Pancreas (tissue), 10 donors: Measurements from ENCODE around the gene MCM7. TPM values are rescaled to one million over a fixed set of nuclear protein-coding genes. Genes with fewer than 3 reads are reported as not detected.

ENCODE experiments used
- ATAC-seq, 4 donors: fragments of 200-7000 bp; cut with Tn5 transposase; one replicate each; pipeline versions ENCODE4 v1.8.0 to v1.9.1; 2020; ENCODE audit warnings: mild to moderate bottlenecking in 4 of 4, moderate library complexity in 4 of 4
- DNase-seq, 6 donors: peaks; one replicate each; pipeline ENCODE4 v3.0.0-alpha.2; 2020
- FAIRE-seq: peaks from 2 replicates; lab custom pipeline; 2012; peaks lifted over from hg19 to GRCh38; lab: Jason Lieb, UNC
- H3K27ac ChIP-seq, 4 donors: fragments of 200-600 bp; sonication (generic); 1 replicate in 3 of 4; 2 replicates in 1 of 4; pipeline versions ENCODE4 v1.5.0 to v1.8.0; 2020
- H3K27me3 ChIP-seq, 4 donors: fragments of 200-600 bp; one replicate each; pipeline ENCODE4 v1.8.0; 2021
- H3K36me3 ChIP-seq, 3 donors: fragments of 200-600 bp; sonication (generic) in 1 of 3; one replicate each; pipeline versions ENCODE4 v1.5.0 to v1.8.0; 2020 to 2021
- H3K4me1 ChIP-seq, 3 donors: fragments of 200-600 bp; one replicate each; pipeline ENCODE4 v1.8.0; 2021
- H3K4me3 ChIP-seq, 4 donors: fragments of 200-600 bp; sonication (generic) in 2 of 4; one replicate each; pipeline versions ENCODE4 v1.5.0 to v1.8.0; 2020 to 2021
- H3K9me3 ChIP-seq, 4 donors: fragments of 200-600 bp; one replicate each; pipeline ENCODE4 v1.8.0; 2021
- WGBS, 2 donors: extraction: QIAGEN DNeasy Blood & Tissue Kit; methylation state at CpG; one replicate each; pipeline ENCODE4 v1.1.7; 2013; 5-methylcytosine and 5-hydroxymethylcytosine counted together
- intact Hi-C, 3 donors: fragments of 100-400 bp; cut with DNase I; formaldehyde crosslinking; loops; one replicate each; pipeline versions ENCODE4 v1.11.1 to v1.14.2; 2022
- polyA plus RNA-seq, 2 donors: library from polyadenylated mRNA; stranded (reverse); fragments of 200-250 nt; gene quantifications; one replicate each; pipeline ENCODE4 v1.2.3, GENCODE V29; 2013
- total RNA-seq, 6 donors: library from RNA; stranded (reverse); fragmentation: NEBNext Ultra II Directional in 4 of 6; extraction: Animal tissue kit (Norgen Biotek cat#: 25700) in 4 of 6; gene quantifications; one replicate each; pipeline versions ENCODE4 v1.2.1 to v1.2.4, GENCODE V29; 2021 to 2023
- TF ChIP-seq, protein P1 (sequence below), 4 donors: fragments of 200-600 bp; sonication (generic) in 3 of 4; IDR thresholded peaks; one replicate each; pipeline versions ENCODE4 v1.5.0 to v1.8.0; 2021; ENCODE audit warnings: antibody characterized with exemption in 4 of 4
- donor health status: healthy with polysubstance abuse.
- donor health status: DM: no; HTN: no; CAD: no; lungs with moderate emphysema.
- donor health status: DM: no; HTN: no; CAD: no.
- donor health status: control.
- donor health status: control.
- donor health status: Bipolar disorder and iron deficiency.
- donor health status: DM: yes; HTN: yes; CAD: no.
- donor health status: DM: no; HTN: no; CAD: no.
- donor health status: DM: no; HTN: no; CAD: no.
- donor health status: DM: yes; HTN: yes; CAD: no.

The MCM7 gene
- total and polyA plus RNA-seq, 8 donors = 21.7 to 77.0 (median 27.4) TPM

- 76 to 78% methylated on average over 11 of the region's 11 CpGs for WGBS, 2 donors
- Histone ChIP-seq H3K36me3 (peaks cover 0 to 18% (median 0%) of the 10 kb centered on the region in 3 donors), H3K4me3 (peak overlapping the region; percentile 59 to 97 (median 79)), H3K27me3 (no peaks in the 10 kb centered on the region), H3K9me3 (no peaks in the 10 kb centered on the region), H3K4me1 (peaks cover 0 to 7% (median 7%) of the 10 kb centered on the region in 3 donors), H3K27ac (peak overlapping the region; percentile 70 to 84 (median 80))
- no peak for DNase-seq
- TF ChIP-seq, protein P1, sequence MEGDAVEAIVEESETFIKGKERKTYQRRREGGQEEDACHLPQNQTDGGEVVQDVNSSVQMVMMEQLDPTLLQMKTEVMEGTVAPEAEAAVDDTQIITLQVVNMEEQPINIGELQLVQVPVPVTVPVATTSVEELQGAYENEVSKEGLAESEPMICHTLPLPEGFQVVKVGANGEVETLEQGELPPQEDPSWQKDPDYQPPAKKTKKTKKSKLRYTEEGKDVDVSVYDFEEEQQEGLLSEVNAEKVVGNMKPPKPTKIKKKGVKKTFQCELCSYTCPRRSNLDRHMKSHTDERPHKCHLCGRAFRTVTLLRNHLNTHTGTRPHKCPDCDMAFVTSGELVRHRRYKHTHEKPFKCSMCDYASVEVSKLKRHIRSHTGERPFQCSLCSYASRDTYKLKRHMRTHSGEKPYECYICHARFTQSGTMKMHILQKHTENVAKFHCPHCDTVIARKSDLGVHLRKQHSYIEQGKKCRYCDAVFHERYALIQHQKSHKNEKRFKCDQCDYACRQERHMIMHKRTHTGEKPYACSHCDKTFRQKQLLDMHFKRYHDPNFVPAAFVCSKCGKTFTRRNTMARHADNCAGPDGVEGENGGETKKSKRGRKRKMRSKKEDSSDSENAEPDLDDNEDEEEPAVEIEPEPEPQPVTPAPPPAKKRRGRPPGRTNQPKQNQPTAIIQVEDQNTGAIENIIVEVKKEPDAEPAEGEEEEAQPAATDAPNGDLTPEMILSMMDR (IDR thresholded peaks at IDR 0.05) = no peak
- FAIRE-seq = no peak
- ATAC-seq = peak in 1 of 4 donors; percentile 4
- intact Hi-C loops = no loop called here
Measured at GRCh38 chr7:100088095-100088620, 13.0 kb downstream of the MCM7 start.

DNA sequence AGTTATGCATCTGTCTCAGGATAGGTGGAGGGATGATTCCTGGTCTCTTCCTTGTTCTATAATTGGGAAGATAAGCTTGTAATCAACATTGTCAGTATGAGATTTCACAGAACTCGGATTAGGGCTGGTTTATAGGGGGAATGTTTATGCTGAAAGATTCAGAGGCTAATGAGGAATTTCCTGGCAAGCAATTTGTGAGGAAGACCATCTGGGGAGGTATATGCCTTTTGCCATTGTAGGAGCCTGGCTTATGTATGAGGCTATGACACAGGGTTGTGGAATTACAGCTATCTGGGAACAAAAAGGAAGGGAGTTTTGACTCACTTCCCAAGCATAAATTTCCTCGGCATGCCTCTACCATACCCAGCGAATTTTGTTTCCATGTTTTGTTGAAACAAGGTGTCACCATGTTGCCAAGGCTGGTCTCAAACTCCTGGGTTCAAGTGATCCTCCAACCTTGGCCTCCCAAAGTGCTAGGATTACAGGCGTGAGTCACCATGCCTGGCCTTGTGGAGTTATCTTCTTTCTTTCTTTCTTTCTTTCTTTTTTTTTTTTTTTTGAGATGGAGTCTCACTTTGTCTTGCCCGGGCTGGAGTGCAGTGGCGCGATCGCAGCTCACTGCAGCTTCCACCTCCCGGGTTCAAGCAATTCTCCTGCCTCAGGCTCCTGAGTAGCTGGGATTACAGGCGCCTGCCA is 14.0 kb downstream of the MCM7 start:
- Histone ChIP-seq H3K9me3 (no peaks in the 10 kb centered on the region), H3K4me1 (peaks cover 3 to 7% (median 7%) of the 10 kb centered on the region in 3 donors), H3K4me3 (no peak overlapping the region), H3K36me3 (peaks cover 0 to 10% (median 0%) of the 10 kb centered on the region in 3 donors), H3K27me3 (no peaks in the 10 kb centered on the region), H3K27ac (no peak overlapping the region)
- intact Hi-C loops = no loop called here
- 84 to 87% methylated on average over 10 of the region's 10 CpGs for WGBS, 2 donors
- TF ChIP-seq, protein P1 (IDR thresholded peaks at IDR 0.05) = no peak
- peak; percentile 26 for FAIRE-seq
- ATAC-seq = no peak
- no peak for DNase-seq

- WGBS, 2 donors = 50 to 61% methylated on average over 3 of the region's 3 CpGs
- intact Hi-C loops = no loop called here
- H3K4me1 ChIP-seq = peaks cover 7 to 8% (median 7%) of the 10 kb centered on the region in 3 donors
- no peak overlapping the region for H3K4me3 ChIP-seq
- FAIRE-seq = no peak
- H3K9me3 ChIP-seq = no peaks in the 10 kb centered on the region
- TF ChIP-seq, protein P1 (IDR thresholded peaks at IDR 0.05) = no peak
- H3K36me3 ChIP-seq = no peaks in the 10 kb centered on the region
- H3K27ac ChIP-seq = no peak overlapping the region
- no peak for DNase-seq
- H3K27me3 ChIP-seq = no peaks in the 10 kb centered on the region
- ATAC-seq = no peak
Measured at GRCh38 chr7:100085515-100085914, 15.7 kb downstream of the MCM7 start.

DNA sequence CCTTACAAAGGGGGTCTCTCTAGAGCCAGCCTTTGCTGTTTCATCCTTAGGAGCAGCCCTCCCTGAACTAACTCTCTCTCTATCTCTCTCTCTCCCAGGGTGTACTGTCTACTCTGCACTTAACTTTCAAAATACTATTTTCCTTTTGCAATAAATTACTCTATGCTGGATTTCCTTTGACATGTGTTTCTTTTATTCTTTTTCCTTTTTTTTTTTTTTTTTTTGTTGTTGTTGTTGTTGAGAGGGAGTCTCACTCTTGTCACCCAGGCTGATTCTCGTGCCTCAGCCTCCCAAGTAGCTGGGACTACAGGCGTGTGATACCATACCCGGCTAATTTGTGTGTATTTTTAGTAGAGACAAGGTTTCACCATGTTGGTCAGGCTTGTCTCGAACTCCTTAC is 18.2 kb downstream of the MCM7 start:
- TF ChIP-seq, protein P1 (IDR thresholded peaks at IDR 0.05) = no peak
- FAIRE-seq (no peak), ATAC-seq (no peak), DNase-seq (no peak)
- intact Hi-C loops = no loop called here
- H3K27ac ChIP-seq = peak overlapping the region in 2 of 4 donors; percentile 82 to 86
- peaks cover 2 to 16% (median 15%) of the 10 kb centered on the region in 3 donors for H3K4me1 ChIP-seq
- WGBS, 2 donors = 55 to 65% methylated on average over 4 of the region's 4 CpGs
- H3K27me3 ChIP-seq = no peaks in the 10 kb centered on the region
- no peak overlapping the region for H3K4me3 ChIP-seq
- H3K36me3 ChIP-seq = no peaks in the 10 kb centered on the region
- no peaks in the 10 kb centered on the region for H3K9me3 ChIP-seq
